ENCODE measurements around the gene INTS15. TPM values are rescaled to one million over a fixed set of nuclear protein-coding genes. Genes with fewer than 3 reads are reported as not detected.
A peak's percentile ranks its signal among the peaks of the same experiment; 100 is the strongest.

The INTS15 gene
- total and polyA plus RNA-seq, 9 of the 15 experiments (the other 6 are each of a cell fraction or from before 2014, with no cell fraction given): 0.52 to 28.9 (median 11.6) TPM

DNA sequence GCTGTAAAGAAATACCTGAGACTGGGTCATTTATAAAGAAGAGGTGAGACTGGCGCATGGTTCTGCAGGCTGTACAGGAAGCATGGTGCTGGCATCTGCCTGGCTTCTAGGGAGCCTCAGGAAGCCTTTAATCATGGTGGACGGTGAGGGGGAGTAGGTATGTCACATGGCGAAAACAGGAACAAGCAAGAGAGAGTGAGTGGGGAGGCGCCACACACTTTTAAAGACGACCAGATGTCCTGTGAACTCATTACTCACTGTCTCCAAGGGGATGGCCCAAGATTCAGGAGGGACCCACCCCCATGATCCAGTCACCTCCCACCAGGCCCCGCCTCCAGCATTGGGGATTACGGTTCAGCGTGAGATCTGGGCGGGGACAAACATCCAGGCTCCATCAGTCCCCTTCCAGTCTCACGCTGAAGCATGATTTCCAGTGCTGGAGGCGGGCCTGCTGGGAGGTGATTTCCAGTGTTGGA lies 50.5 kb downstream of the INTS15 start (continued):
- TF ChIP-seq YY1 (IDR thresholded peaks at IDR 0.05; ENCODE audit: borderline replicate concordance in 1 of 3, control insufficient read depth in 1 of 3, extremely low read depth in 1 of 3, insufficient read depth in 3 of 3, insufficient read length in 1 of 3, insufficient replicate concordance in 2 of 3, low read depth in 1 of 3, low read length in 2 of 3) (peak in 2 of 3 experiments; percentile 62 to 84), SRSF3 (IDR thresholded peaks at IDR 0.05; ENCODE audit: insufficient read depth, low read length) (no peak), ATF7 (IDR thresholded peaks at IDR 0.05) (peak; percentile 69), HOXB6 (CRISPR knock-in tag; IDR thresholded peaks at IDR 0.05; ENCODE audit: borderline replicate concordance) (no peak), ARID4B (CRISPR knock-in tag; IDR thresholded peaks at IDR 0.05) (0 out of 2 replicates have a peak, but pooled peaks have one; percentile 54), TAL1 (IDR thresholded peaks at IDR 0.05) (peak; percentile 27; the same call in 1 of the 2 replicates), ETV1 (tag; conservative IDR thresholded peaks at IDR 0.05; ENCODE audit: low read depth) (peak; percentile 45; the same call in 1 of the 2 replicates), ZNF408 (CRISPR knock-in tag; IDR thresholded peaks at IDR 0.05; ENCODE audit: low read depth) (no peak), ZFP30 (CRISPR knock-in tag; IDR thresholded peaks at IDR 0.05; ENCODE audit: borderline replicate concordance) (no peak), RCOR1 (IDR thresholded peaks at IDR 0.05; ENCODE audit: borderline replicate concordance in 1 of 2, low read depth in 2 of 2, low read length in 2 of 2) (0 out of 4 replicates have a peak, but pooled peaks of 1 of the 2 experiments have one; percentile 5)
- TF ChIP-seq, protein P1, sequence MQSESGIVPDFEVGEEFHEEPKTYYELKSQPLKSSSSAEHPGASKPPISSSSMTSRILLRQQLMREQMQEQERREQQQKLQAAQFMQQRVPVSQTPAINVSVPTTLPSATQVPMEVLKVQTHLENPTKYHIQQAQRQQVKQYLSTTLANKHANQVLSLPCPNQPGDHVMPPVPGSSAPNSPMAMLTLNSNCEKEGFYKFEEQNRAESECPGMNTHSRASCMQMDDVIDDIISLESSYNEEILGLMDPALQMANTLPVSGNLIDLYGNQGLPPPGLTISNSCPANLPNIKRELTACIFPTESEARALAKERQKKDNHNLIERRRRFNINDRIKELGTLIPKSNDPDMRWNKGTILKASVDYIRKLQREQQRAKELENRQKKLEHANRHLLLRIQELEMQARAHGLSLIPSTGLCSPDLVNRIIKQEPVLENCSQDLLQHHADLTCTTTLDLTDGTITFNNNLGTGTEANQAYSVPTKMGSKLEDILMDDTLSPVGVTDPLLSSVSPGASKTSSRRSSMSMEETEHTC (IDR thresholded peaks at IDR 0.05): peak; percentile 75
- TF ChIP-seq, protein P2, sequence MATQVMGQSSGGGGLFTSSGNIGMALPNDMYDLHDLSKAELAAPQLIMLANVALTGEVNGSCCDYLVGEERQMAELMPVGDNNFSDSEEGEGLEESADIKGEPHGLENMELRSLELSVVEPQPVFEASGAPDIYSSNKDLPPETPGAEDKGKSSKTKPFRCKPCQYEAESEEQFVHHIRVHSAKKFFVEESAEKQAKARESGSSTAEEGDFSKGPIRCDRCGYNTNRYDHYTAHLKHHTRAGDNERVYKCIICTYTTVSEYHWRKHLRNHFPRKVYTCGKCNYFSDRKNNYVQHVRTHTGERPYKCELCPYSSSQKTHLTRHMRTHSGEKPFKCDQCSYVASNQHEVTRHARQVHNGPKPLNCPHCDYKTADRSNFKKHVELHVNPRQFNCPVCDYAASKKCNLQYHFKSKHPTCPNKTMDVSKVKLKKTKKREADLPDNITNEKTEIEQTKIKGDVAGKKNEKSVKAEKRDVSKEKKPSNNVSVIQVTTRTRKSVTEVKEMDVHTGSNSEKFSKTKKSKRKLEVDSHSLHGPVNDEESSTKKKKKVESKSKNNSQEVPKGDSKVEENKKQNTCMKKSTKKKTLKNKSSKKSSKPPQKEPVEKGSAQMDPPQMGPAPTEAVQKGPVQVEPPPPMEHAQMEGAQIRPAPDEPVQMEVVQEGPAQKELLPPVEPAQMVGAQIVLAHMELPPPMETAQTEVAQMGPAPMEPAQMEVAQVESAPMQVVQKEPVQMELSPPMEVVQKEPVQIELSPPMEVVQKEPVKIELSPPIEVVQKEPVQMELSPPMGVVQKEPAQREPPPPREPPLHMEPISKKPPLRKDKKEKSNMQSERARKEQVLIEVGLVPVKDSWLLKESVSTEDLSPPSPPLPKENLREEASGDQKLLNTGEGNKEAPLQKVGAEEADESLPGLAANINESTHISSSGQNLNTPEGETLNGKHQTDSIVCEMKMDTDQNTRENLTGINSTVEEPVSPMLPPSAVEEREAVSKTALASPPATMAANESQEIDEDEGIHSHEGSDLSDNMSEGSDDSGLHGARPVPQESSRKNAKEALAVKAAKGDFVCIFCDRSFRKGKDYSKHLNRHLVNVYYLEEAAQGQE (IDR thresholded peaks at IDR 0.05; ENCODE audit: borderline replicate concordance): peak; percentile 76
- TF ChIP-seq, protein P2 (CRISPR knock-in tag; IDR thresholded peaks at IDR 0.05; ENCODE audit: low read depth): no peak

Data from K562 (cell line).